Ishikawa (cell line): Measurements from ENCODE around the gene GPR27.

ENCODE experiments used
- CEBPB ChIP-seq: IDR thresholded peaks from 2 replicates; pipeline ENCODE4 v1.6.1; 2012
- EGR1 ChIP-seq: IDR thresholded peaks from 2 replicates; pipeline ENCODE4 v1.6.1; 2012
- EP300 ChIP-seq: IDR thresholded peaks from 2 replicates; pipeline ENCODE4 v1.6.1; 2012; ENCODE audit warnings: borderline replicate concordance
- RAD21 ChIP-seq: IDR thresholded peaks from 2 replicates; pipeline ENCODE4 v1.6.1; 2012; ENCODE audit warnings: low read depth
- TAF1 ChIP-seq: IDR thresholded peaks from 2 replicates; pipeline ENCODE4 v1.6.1; 2012; ENCODE audit warnings: low read depth, mild to moderate bottlenecking
- TCF12 ChIP-seq: IDR thresholded peaks from 2 replicates; pipeline ENCODE4 v1.6.1; 2012; ENCODE audit warnings: low read depth
- TEAD4 ChIP-seq: IDR thresholded peaks from 2 replicates; pipeline ENCODE4 v1.6.1; 2012
- USF1 ChIP-seq: IDR thresholded peaks from 2 replicates; pipeline ENCODE4 v1.6.1; 2012
- YY1 ChIP-seq: IDR thresholded peaks from 2 replicates; pipeline ENCODE4 v1.6.1; 2012; ENCODE audit warnings: low read depth
- ZBTB7A ChIP-seq: IDR thresholded peaks from 2 replicates; pipeline ENCODE4 v1.6.1; 2012; ENCODE audit warnings: low read depth
- TF ChIP-seq, protein P1 (sequence below): IDR thresholded peaks from 2 replicates; pipeline ENCODE4 v1.6.1; 2012; ENCODE audit warnings: low read depth, mild to moderate bottlenecking

DNA sequence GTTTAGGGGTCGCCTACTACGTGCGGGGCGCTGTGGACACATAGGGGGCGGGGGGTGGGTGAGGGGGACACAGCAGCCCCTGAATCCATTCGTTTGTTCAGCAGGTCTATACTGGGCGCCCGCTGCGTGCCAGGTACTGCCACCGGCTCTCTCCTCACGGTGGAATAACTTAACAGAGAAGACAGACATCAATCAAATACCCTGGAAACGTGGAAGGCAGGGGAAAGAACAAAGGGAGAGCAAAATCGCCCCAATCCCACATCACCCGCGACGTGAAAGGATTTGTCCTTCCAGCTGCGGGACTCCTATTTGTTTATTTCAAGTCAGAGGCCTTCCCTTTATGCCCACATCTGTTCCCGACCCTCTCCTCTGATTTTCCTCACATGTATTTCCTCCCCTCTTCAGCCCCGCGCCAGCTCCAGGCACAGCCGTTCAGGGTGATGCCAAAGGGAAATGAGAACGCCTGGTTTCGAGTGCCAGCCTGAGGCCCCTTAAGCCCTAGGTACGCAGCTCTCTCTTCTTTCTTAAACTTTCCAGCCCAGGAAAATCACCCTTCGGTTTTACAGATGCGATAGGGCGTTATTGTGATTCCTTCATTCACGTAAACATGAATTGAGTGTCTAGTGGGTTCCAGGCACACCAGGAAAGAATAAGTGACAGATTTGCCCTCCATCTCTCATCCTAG is 32.0 kb downstream of the GPR27 start:
- TF ChIP-seq YY1 (no peak), USF1 (no peak), RAD21 (no peak), EGR1 (no peak), EP300 (no peak), TEAD4 (no peak), CEBPB (no peak), TAF1 (no peak), TCF12 (no peak), ZBTB7A (no peak)
- TF ChIP-seq, protein P1, sequence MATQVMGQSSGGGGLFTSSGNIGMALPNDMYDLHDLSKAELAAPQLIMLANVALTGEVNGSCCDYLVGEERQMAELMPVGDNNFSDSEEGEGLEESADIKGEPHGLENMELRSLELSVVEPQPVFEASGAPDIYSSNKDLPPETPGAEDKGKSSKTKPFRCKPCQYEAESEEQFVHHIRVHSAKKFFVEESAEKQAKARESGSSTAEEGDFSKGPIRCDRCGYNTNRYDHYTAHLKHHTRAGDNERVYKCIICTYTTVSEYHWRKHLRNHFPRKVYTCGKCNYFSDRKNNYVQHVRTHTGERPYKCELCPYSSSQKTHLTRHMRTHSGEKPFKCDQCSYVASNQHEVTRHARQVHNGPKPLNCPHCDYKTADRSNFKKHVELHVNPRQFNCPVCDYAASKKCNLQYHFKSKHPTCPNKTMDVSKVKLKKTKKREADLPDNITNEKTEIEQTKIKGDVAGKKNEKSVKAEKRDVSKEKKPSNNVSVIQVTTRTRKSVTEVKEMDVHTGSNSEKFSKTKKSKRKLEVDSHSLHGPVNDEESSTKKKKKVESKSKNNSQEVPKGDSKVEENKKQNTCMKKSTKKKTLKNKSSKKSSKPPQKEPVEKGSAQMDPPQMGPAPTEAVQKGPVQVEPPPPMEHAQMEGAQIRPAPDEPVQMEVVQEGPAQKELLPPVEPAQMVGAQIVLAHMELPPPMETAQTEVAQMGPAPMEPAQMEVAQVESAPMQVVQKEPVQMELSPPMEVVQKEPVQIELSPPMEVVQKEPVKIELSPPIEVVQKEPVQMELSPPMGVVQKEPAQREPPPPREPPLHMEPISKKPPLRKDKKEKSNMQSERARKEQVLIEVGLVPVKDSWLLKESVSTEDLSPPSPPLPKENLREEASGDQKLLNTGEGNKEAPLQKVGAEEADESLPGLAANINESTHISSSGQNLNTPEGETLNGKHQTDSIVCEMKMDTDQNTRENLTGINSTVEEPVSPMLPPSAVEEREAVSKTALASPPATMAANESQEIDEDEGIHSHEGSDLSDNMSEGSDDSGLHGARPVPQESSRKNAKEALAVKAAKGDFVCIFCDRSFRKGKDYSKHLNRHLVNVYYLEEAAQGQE = no peak
